Parathyroid adenoma (tissue), 2 donors: Measurements from ENCODE around the gene PILRB.
"Not testable (repeated sequence)": the region's sequence is repeated elsewhere in the genome, so short reads cannot be mapped to it uniquely, and the experiment has no call there.

Source experiments
- H2AFZ ChIP-seq: fragments of 300-600 bp; sonication (generic); one replicate; pipeline ENCODE4 v1.7.0; 2017; ENCODE audit warnings: antibody characterized with exemption, mild to moderate bottlenecking
- H3K27ac ChIP-seq: fragments of 300-600 bp; sonication (generic); one replicate; pipeline ENCODE4 v1.7.0; 2017
- H3K27me3 ChIP-seq: fragments of 300-600 bp; sonication (generic); one replicate; pipeline ENCODE4 v1.7.0; 2017; ENCODE audit warnings: low read length; ENCODE audit not compliant: control insufficient read depth, insufficient read depth
- H3K36me3 ChIP-seq: fragments of 300-600 bp; sonication (generic); one replicate; pipeline ENCODE4 v1.7.0; 2017; ENCODE audit warnings: low read length; ENCODE audit not compliant: control insufficient read depth, insufficient read depth
- H3K4me1 ChIP-seq: fragments of 300-600 bp; sonication (generic); one replicate; pipeline ENCODE4 v1.7.0; 2017; ENCODE audit warnings: control low read depth
- H3K4me2 ChIP-seq: fragments of 300-600 bp; sonication (generic); one replicate; pipeline ENCODE4 v1.7.0; 2017; ENCODE audit warnings: low read length
- H3K4me3 ChIP-seq: fragments of 300-600 bp; sonication (generic); one replicate; pipeline ENCODE4 v1.7.0; 2017; ENCODE audit warnings: low read depth, low read length
- H3K79me2 ChIP-seq: fragments of 300-600 bp; sonication (generic); one replicate; pipeline ENCODE4 v1.7.0; 2017; ENCODE audit warnings: control low read depth
- H3K9ac ChIP-seq: fragments of 300-600 bp; sonication (generic); one replicate; pipeline ENCODE4 v1.7.0; 2017; ENCODE audit warnings: mild to moderate bottlenecking
- H3K9me3 ChIP-seq: fragments of 300-600 bp; sonication (generic); one replicate; pipeline ENCODE4 v1.7.0; 2017; ENCODE audit warnings: low read length; ENCODE audit not compliant: control insufficient read depth
- TF ChIP-seq, protein P1 (sequence below): fragments of 300-600 bp; sonication (generic); IDR thresholded peaks from one replicate; pipeline ENCODE4 v1.7.0; 2017; ENCODE audit warnings: antibody characterized with exemption, mild to moderate bottlenecking
- donor health status: primary hyperparathyroidism.

Gene PILRB

DNA sequence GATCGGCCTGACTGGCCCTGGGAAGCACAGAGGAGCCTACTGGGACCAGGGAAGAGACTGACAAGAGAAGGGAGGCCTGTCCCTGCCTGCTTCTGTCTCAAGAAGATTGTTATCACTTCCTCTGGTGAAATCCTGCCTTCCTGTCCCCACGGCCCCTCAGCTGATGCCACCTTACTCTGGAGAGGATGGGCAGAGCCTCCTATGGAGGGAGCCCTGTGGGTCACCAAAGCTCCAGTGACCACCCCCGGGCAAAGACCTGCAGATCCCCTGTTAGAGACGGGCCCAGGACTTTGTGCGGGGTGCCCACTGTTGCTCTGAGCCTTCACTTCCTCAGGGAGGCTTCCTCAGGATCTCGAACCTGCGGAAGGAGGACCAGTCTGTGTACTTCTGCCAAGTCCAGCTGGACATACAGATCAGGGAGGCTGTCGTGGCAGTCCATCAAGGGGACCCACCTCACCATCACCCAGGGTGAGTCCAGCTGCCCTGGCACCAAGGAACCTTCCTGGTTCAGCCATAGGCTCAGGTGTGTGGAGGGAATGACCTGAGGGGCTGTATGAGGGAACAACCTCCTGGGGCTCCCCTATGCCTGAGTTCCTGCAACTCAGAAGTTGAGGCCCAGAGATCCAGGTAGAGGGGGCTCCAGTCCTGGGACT lies 1.4 kb upstream of the PILRB start:
- no peaks in the 10 kb centered on the region for H3K79me2 ChIP-seq
- no peaks in the 10 kb centered on the region for H3K27me3 ChIP-seq
- no peaks in the 10 kb centered on the region for H3K9me3 ChIP-seq
- H3K4me3 ChIP-seq, result no peak overlapping the region
- TF ChIP-seq, protein P1, sequence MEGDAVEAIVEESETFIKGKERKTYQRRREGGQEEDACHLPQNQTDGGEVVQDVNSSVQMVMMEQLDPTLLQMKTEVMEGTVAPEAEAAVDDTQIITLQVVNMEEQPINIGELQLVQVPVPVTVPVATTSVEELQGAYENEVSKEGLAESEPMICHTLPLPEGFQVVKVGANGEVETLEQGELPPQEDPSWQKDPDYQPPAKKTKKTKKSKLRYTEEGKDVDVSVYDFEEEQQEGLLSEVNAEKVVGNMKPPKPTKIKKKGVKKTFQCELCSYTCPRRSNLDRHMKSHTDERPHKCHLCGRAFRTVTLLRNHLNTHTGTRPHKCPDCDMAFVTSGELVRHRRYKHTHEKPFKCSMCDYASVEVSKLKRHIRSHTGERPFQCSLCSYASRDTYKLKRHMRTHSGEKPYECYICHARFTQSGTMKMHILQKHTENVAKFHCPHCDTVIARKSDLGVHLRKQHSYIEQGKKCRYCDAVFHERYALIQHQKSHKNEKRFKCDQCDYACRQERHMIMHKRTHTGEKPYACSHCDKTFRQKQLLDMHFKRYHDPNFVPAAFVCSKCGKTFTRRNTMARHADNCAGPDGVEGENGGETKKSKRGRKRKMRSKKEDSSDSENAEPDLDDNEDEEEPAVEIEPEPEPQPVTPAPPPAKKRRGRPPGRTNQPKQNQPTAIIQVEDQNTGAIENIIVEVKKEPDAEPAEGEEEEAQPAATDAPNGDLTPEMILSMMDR, result no peak
- H3K9ac ChIP-seq, result no peak overlapping the region
- H3K27ac ChIP-seq, result no peak overlapping the region
- H2AFZ ChIP-seq, result no peak overlapping the region
- H3K4me2 ChIP-seq, result no peak overlapping the region
- H3K4me1 ChIP-seq, result no peaks in the 10 kb centered on the region
- no peaks in the 10 kb centered on the region for H3K36me3 ChIP-seq

DNA sequence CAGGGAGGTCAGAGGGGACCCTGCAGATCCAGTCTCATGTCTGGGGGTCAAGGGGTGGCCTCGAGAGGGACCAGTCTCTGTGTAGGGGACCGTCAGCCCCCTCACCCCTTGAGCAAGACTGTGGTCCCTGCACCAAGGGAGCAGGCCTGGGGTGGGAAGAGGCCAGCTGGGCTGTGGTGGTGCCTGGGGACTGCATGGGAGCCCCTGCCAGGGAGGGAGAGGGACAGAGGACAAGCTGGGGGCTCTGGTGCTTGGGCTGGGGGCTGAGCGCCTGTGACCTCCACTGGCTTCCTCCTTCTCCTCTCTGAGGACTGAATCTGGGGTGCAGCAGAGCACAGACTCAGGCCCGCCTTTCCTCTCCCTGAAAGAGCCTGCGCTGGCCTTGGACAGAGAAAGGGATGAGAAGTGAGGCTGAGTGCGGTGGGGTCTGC lies 771 bp upstream of the PILRB start:
- Histone ChIP-seq H3K27me3 (no peaks in the 10 kb centered on the region), H3K9ac (no peak overlapping the region), H3K4me1 (no peaks in the 10 kb centered on the region), H3K4me3 (no peak overlapping the region), H3K36me3 (no peaks in the 10 kb centered on the region), H3K9me3 (no peaks in the 10 kb centered on the region), H3K4me2 (no peak overlapping the region), H3K79me2 (no peaks in the 10 kb centered on the region), H2AFZ (no peak overlapping the region), H3K27ac (no peak overlapping the region)
- TF ChIP-seq, protein P1, result no peak

DNA sequence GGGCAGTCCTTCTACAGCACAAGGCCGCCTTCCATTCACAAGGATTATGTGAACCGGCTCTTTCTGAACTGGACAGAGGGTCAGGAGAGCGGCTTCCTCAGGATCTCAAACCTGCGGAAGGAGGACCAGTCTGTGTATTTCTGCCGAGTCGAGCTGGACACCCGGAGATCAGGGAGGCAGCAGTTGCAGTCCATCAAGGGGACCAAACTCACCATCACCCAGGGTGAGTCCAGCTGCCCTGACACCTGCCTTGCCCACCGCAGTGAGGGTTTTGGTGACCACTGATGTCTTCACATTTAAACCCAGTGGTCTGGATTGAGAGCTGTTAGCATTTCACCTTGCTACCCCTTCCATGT lies 918 bp downstream of the PILRB start:
- no peak overlapping the region for H3K4me3 ChIP-seq
- no peaks in the 10 kb centered on the region for H3K27me3 ChIP-seq
- H3K36me3 ChIP-seq, result no peaks in the 10 kb centered on the region

DNA sequence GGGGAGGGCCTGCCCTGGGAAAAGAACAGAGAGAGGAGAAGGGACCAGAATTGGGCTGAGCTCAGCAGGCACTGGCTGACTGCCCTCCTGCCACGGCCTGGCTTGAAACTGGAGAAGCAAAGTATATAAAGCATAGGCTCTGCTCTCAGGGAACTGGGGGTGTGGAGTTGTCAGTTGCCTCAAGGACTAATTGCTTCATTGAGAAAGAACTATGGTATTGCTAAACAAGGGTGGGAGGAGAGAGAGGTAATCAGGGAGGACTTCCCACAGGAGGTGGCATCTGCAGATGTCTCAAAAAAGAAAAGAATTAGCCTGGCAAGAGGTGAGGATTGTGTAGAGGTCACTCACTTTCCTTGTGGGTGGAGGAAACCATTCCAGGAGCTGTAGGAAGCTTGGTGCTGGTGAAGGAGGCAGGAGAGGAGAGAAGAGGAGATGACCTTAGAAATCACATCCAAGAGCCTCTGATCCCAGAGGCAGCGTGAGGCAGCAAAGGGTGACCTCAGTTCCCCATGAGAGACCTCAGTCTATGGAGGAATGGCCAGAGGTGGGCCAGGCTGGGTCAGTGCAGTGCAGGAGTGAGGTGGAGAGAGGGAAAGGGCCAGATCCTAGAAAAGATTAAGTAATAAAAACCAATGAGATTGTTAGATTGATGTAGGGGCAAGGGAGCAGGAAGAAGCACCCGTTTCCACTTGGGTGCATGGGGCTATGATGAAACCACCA lies 2.4 kb downstream of the PILRB start:
- H3K36me3 ChIP-seq, result no peaks in the 10 kb centered on the region
- H3K4me3 ChIP-seq, result no peak overlapping the region
- no peaks in the 10 kb centered on the region for H3K27me3 ChIP-seq
- TF ChIP-seq, protein P1, result no peak
- H3K9me3 ChIP-seq, result no peaks in the 10 kb centered on the region
- no peaks in the 10 kb centered on the region for H3K79me2 ChIP-seq
- H3K9ac ChIP-seq, result no peak overlapping the region
- H3K4me1 ChIP-seq, result no peaks in the 10 kb centered on the region
- no peak overlapping the region for H2AFZ ChIP-seq
- H3K4me2 ChIP-seq, result no peak overlapping the region
- H3K27ac ChIP-seq, result no peak overlapping the region

More for the DNA sequence above, 918 bp downstream of the PILRB start:
- TF ChIP-seq, protein P1, result no peak
- H3K9me3 ChIP-seq, result no peaks in the 10 kb centered on the region
- no peak overlapping the region for H2AFZ ChIP-seq
- H3K4me1 ChIP-seq, result no peaks in the 10 kb centered on the region
- no peak overlapping the region for H3K4me2 ChIP-seq
- H3K27ac ChIP-seq, result no peak overlapping the region
- no peak overlapping the region for H3K9ac ChIP-seq
- H3K79me2 ChIP-seq, result no peaks in the 10 kb centered on the region

DNA sequence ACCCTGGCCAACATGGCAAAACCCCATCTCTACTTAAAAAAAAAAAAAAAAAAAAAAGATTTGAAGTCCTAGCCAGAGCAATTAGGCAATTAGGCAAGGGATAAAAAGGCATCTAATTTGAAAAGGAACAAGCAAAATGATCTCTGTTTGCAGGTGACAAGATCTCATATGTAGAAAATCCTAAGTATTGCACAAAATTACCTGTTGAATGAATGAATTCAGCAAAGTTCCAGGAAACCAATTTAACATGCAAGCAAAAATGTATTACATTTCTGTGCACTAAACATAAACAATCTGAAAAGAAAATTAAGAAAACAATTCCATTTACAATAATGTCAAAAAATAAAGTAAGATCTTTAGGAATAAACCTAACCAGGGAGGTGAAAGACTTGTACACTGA lies 5.2 kb downstream of the PILRB start:
- Histone ChIP-seq H3K79me2 (no peaks in the 10 kb centered on the region), H3K4me1 (no peaks in the 10 kb centered on the region), H3K27me3 (no peaks in the 10 kb centered on the region), H3K27ac (no peak overlapping the region), H3K9ac (no peak overlapping the region), H2AFZ (no peak overlapping the region), H3K9me3 (no peaks in the 10 kb centered on the region), H3K4me2 (no peak overlapping the region), H3K36me3 (no peaks in the 10 kb centered on the region), H3K4me3 (no peak overlapping the region)
- TF ChIP-seq, protein P1, result no peak

DNA sequence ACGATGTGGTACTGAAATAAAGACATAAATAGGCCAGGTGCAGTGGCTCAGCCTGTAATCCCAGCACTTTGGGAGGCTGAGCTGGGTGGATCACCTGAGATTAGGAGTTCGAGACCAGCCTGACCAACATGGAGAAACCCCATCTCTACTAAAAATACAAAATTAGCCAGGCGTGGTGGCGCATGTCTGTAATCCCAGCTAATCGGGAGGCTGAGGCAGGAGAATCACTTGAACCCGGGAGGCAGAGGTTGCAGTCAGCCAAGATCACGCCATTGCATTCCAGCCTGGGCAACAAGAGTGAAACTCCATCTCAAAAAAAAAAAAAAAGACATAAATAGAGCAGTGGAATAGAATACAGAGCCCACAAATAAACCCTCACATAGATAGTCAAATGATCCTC lies 5.9 kb downstream of the PILRB start:
- not testable (repeated sequence) for H3K27ac ChIP-seq, H3K4me3 ChIP-seq, H2AFZ ChIP-seq, H3K36me3 ChIP-seq, H3K9ac ChIP-seq, H3K79me2 ChIP-seq, H3K4me2 ChIP-seq, H3K4me1 ChIP-seq, H3K27me3 ChIP-seq, H3K9me3 ChIP-seq
